T-cell (primary cell): ENCODE results near the gene LAMA5. TPM values are rescaled to one million over a fixed set of nuclear protein-coding genes. Genes with fewer than 3 reads are reported as not detected.

Source experiments
- ATAC-seq, 4 experiments: fragments of 200-7000 bp in 3 of 4; fragments of 150-1000 bp in 1 of 4; cut with Tn5 transposase; replicated peaks in 1 of 4; 1 replicate in 3 of 4; 2 replicates in 1 of 4; pipeline ENCODE4 v1.10.0; 2021; ENCODE audit warnings: moderate library complexity in 3 of 4, mild to moderate bottlenecking in 2 of 4, moderate number of reproducible peaks in 1 of 4
- CTCF ChIA-PET, 2 donors: fragments of 300-600 bp; sonication (Branson Sonifier 250); formaldehyde crosslinking; loops; one replicate each; lab custom pipeline; 2022; ENCODE audit warnings: antibody characterized with exemption in 2 of 2; lab: Charles Lee
- POLR2A ChIA-PET, 2 donors: fragments of 300-600 bp; sonication (Branson Sonifier 250); formaldehyde crosslinking; loops; one replicate each; lab custom pipeline; 2022; ENCODE audit warnings: antibody characterized with exemption in 2 of 2; lab: Charles Lee
- DNase-seq, 35 experiments: peaks; one replicate each; pipeline versions ENCODE4 v3.0.0 to v3.0.0-alpha.2; 2013 to 2023
- H3K27ac ChIP-seq: one replicate; pipeline ENCODE4 v1.5.1; 2013; ENCODE audit warnings: low read length
- H3K27me3 ChIP-seq, 2 experiments: replicated peaks in 1 of 2; 1 replicate in 1 of 2; 2 replicates in 1 of 2; pipeline versions ENCODE4 v1.6.1 to v1.7.0; 2013; ENCODE audit warnings: low read length in 1 of 2, mixed read lengths in 1 of 2; ENCODE audit not compliant: control insufficient read depth in 2 of 2, insufficient read depth in 2 of 2; ENCODE audit errors: extremely low read depth in 1 of 2
- H3K36me3 ChIP-seq, 2 donors: 1 replicate in 1 of 2; 2 replicates in 1 of 2; pipeline versions ENCODE4 v1.6.1 to v1.7.0; 2013; ENCODE audit warnings: low read length in 1 of 2; ENCODE audit not compliant: control insufficient read depth in 2 of 2, insufficient read depth in 1 of 2; ENCODE audit errors: extremely low read depth in 1 of 2
- H3K4me1 ChIP-seq, 2 experiments: 1 replicate in 1 of 2; 2 replicates in 1 of 2; pipeline versions ENCODE4 v1.6.1 to v1.7.0; 2013; ENCODE audit warnings: low read length in 2 of 2, mixed read lengths in 1 of 2; ENCODE audit not compliant: insufficient read depth in 2 of 2, control insufficient read depth in 1 of 2; ENCODE audit errors: extremely low read depth in 1 of 2
- H3K4me3 ChIP-seq, 2 donors: 1 replicate in 1 of 2; 2 replicates in 1 of 2; pipeline versions ENCODE4 v1.5.1 to v1.7.0; 2013; ENCODE audit warnings: mild to moderate bottlenecking in 2 of 2, low read length in 1 of 2, moderate library complexity in 1 of 2; ENCODE audit not compliant: control insufficient read depth in 1 of 2; ENCODE audit errors: extremely low read depth in 1 of 2
- H3K9me3 ChIP-seq: 2 replicates; pipeline ENCODE4 v1.7.0; 2013
- H3K27ac Mint-ChIP-seq, 2 donors: one replicate each; pipeline ENCODE4 v1.8.0; 2020 to 2021; ENCODE audit warnings: mild to moderate bottlenecking in 2 of 2, mixed read lengths in 2 of 2
- H3K27me3 Mint-ChIP-seq, 2 donors: one replicate each; pipeline ENCODE4 v1.8.0; 2021 to 2022; ENCODE audit warnings: mixed read lengths in 2 of 2
- H3K36me3 Mint-ChIP-seq: one replicate; pipeline ENCODE4 v1.8.0; 2021; ENCODE audit warnings: mixed read lengths
- H3K4me1 Mint-ChIP-seq, 3 donors: one replicate each; pipeline ENCODE4 v1.8.0; 2020 to 2022; ENCODE audit warnings: mixed read lengths in 3 of 3, mild to moderate bottlenecking in 1 of 3
- H3K4me3 Mint-ChIP-seq, 3 donors: one replicate each; pipeline ENCODE4 v1.8.0; 2020 to 2022; ENCODE audit warnings: mild to moderate bottlenecking in 3 of 3, mixed read lengths in 3 of 3, moderate library complexity in 3 of 3
- H3K9me3 Mint-ChIP-seq, 3 donors: one replicate each; pipeline ENCODE4 v1.8.0; 2020 to 2022; ENCODE audit warnings: mixed read lengths in 3 of 3
- WGBS: methylation state at CpG from one replicate; pipeline ENCODE4 v1.1.5; 2013; ENCODE audit warnings: missing lambda C conversion rate; ENCODE audit not compliant: insufficient coverage; 5-methylcytosine and 5-hydroxymethylcytosine counted together
- total RNA-seq, 35 experiments: library from RNA in 6 of 35; stranded (reverse) in 6 of 35; fragments of 120-200 nt in 1 of 35; gene quantifications; one replicate each; pipeline versions ENCODE4 v1.2.1 to v1.2.4 and lab custom pipeline; 2013 to 2026

The LAMA5 gene
- total RNA-seq, 5 donors from 2014 or later (not counting 1 experiment from before 2014, with no cell fraction given), result 0.48 to 4.3 (median 3.0) TPM

- no peak for ATAC-seq
- WGBS, result 79% methylated on average over 6 of the region's 11 CpGs
- Mint-ChIP-seq H3K27ac (no peak overlapping the region), H3K27me3 (no peaks in the 10 kb centered on the region), H3K36me3 (peaks cover 4% of the 10 kb centered on the region), H3K4me1 (peaks cover 24 to 28% (median 25%) of the 10 kb centered on the region in 3 donors), H3K4me3 (no peak overlapping the region), H3K9me3 (no peaks in the 10 kb centered on the region)
- H3K4me3 ChIP-seq, result no peak overlapping the region
- no peak for DNase-seq
- ChIA-PET CTCF (interaction anchor here (0.8 to 1.5 kb wide), 4 partner anchors 82 to 269 kb away, joined by 3 to 9 read pairs (median 4); no protein-coding TSS in a partner anchor), POLR2A (interaction anchor here in 1 of 2 donors (0.6 kb wide), 1 partner anchor 102 kb away, joined by 3 read pairs; no protein-coding TSS in a partner anchor)
- peaks cover 5 to 33% of the 10 kb centered on the region in 2 experiments for H3K4me1 ChIP-seq
- no peaks in the 10 kb centered on the region for H3K27me3 ChIP-seq
- peaks cover 0 to 19% of the 10 kb centered on the region in 2 donors for H3K36me3 ChIP-seq
- no peak overlapping the region for H3K27ac ChIP-seq
- H3K9me3 ChIP-seq, result no peaks in the 10 kb centered on the region
Measured at GRCh38 chr20:62300319-62300718, 66.8 kb downstream of the LAMA5 start.

GRCh38 chr20:62299666-62300236, 67.4 kb downstream of the LAMA5 start:
- ChIA-PET POLR2A (interaction anchor here (0.6 kb wide), 2 partner anchors 102 to 351 kb away, joined by 3 to 5 read pairs; no protein-coding TSS in a partner anchor), CTCF (interaction anchor here (0.7 to 1.5 kb wide), 2 partner anchors 86 to 149 kb away, joined by 3 to 5 read pairs; no protein-coding TSS in a partner anchor)
- Histone ChIP-seq H3K4me3 (no peak overlapping the region), H3K27ac (no peak overlapping the region), H3K9me3 (no peaks in the 10 kb centered on the region), H3K4me1 (peaks cover 5 to 28% of the 10 kb centered on the region in 2 experiments), H3K36me3 (peaks cover 0 to 17% of the 10 kb centered on the region in 2 donors), H3K27me3 (no peaks in the 10 kb centered on the region)
- WGBS, result 39% methylated on average over 9 of the region's 12 CpGs
- no peaks in the 10 kb centered on the region for H3K27me3 Mint-ChIP-seq
- ATAC-seq, result no peak
- no peaks in the 10 kb centered on the region for H3K9me3 Mint-ChIP-seq
- H3K4me3 Mint-ChIP-seq, result no peak overlapping the region
- peaks cover 18 to 23% (median 20%) of the 10 kb centered on the region in 3 donors for H3K4me1 Mint-ChIP-seq
- no peak overlapping the region for H3K27ac Mint-ChIP-seq
- no peak for DNase-seq
- H3K36me3 Mint-ChIP-seq, result peaks cover 8% of the 10 kb centered on the region

GRCh38 chr20:62298577-62299249, 68.4 kb downstream of the LAMA5 start:
- Mint-ChIP-seq H3K27me3 (no peaks in the 10 kb centered on the region), H3K27ac (no peak overlapping the region), H3K36me3 (peaks cover 9% of the 10 kb centered on the region), H3K4me3 (no peak overlapping the region), H3K4me1 (peaks cover 8 to 14% (median 9%) of the 10 kb centered on the region in 3 donors), H3K9me3 (no peaks in the 10 kb centered on the region)
- POLR2A ChIA-PET, result interaction anchor here in 1 of 2 donors (0.6 kb wide), 1 partner anchor 352 kb away, joined by 5 read pairs; no protein-coding TSS in a partner anchor
- H3K4me3 ChIP-seq, result no peak overlapping the region
- no peaks in the 10 kb centered on the region for H3K9me3 ChIP-seq
- CTCF ChIA-PET, result interaction anchor here in 1 of 2 donors (0.7 kb wide), 1 partner anchor 148 kb away, joined by 3 read pairs; no protein-coding TSS in a partner anchor
- DNase-seq, result no peak
- no peak for ATAC-seq
- H3K27me3 ChIP-seq, result no peaks in the 10 kb centered on the region
- no peak overlapping the region for H3K27ac ChIP-seq
- peaks cover 0 to 18% of the 10 kb centered on the region in 2 donors for H3K36me3 ChIP-seq
- peaks cover 0 to 17% of the 10 kb centered on the region in 2 experiments for H3K4me1 ChIP-seq
- WGBS, result 95% methylated on average over 19 of the region's 33 CpGs

- DNase-seq (no peak), ATAC-seq (no peak)
- H3K4me1 ChIP-seq, result peaks cover 0 to 19% of the 10 kb centered on the region in 2 experiments
Measured at GRCh38 chr20:62297449-62298227, 69.5 kb downstream of the LAMA5 start.

GRCh38 chr20:62296724-62297448, 70.2 kb downstream of the LAMA5 start:
- no peak overlapping the region for H3K4me3 Mint-ChIP-seq
- Histone ChIP-seq H3K9me3 (no peaks in the 10 kb centered on the region), H3K36me3 (peaks cover 0 to 24% of the 10 kb centered on the region in 2 donors), H3K27me3 (no peaks in the 10 kb centered on the region), H3K4me3 (no peak overlapping the region), H3K27ac (no peak overlapping the region), H3K4me1 (peaks cover 0 to 21% of the 10 kb centered on the region in 2 experiments)
- H3K27ac Mint-ChIP-seq, result no peak overlapping the region
- DNase-seq (no peak), ATAC-seq (no peak)
- CTCF ChIA-PET, result no interaction called here
- H3K27me3 Mint-ChIP-seq, result no peaks in the 10 kb centered on the region
- H3K9me3 Mint-ChIP-seq, result no peaks in the 10 kb centered on the region
- H3K4me1 Mint-ChIP-seq, result peaks cover 10 to 16% (median 10%) of the 10 kb centered on the region in 3 donors
- POLR2A ChIA-PET, result no interaction called here
- peaks cover 19% of the 10 kb centered on the region for H3K36me3 Mint-ChIP-seq
- 94% methylated on average over 27 of the region's 30 CpGs for WGBS

More at GRCh38 chr20:62297449-62298227, 69.5 kb downstream of the LAMA5 start:
- Histone ChIP-seq H3K27me3 (no peaks in the 10 kb centered on the region), H3K4me3 (no peak overlapping the region), H3K27ac (no peak overlapping the region), H3K9me3 (no peaks in the 10 kb centered on the region), H3K36me3 (peaks cover 0 to 20% of the 10 kb centered on the region in 2 donors)
- CTCF ChIA-PET, result no interaction called here
- Mint-ChIP-seq H3K36me3 (peaks cover 15% of the 10 kb centered on the region), H3K4me1 (peaks cover 8 to 13% (median 11%) of the 10 kb centered on the region in 3 donors), H3K27me3 (no peaks in the 10 kb centered on the region), H3K9me3 (no peaks in the 10 kb centered on the region), H3K27ac (no peak overlapping the region), H3K4me3 (no peak overlapping the region)
- WGBS, result 92% methylated on average over 26 of the region's 29 CpGs
- POLR2A ChIA-PET, result no interaction called here
